ENCODE results near the gene SHISAL1. TPM values are rescaled to one million over a fixed set of nuclear protein-coding genes. Genes with fewer than 3 reads are reported as not detected.
"Not testable (repeated sequence)": the region's sequence is repeated elsewhere in the genome, so short reads cannot be mapped to it uniquely, and the experiment has no call there.

Gene SHISAL1
- total RNA-seq, 4 donors from 2014 or later: 0.17 to 0.89 (median 0.22) TPM

DNA sequence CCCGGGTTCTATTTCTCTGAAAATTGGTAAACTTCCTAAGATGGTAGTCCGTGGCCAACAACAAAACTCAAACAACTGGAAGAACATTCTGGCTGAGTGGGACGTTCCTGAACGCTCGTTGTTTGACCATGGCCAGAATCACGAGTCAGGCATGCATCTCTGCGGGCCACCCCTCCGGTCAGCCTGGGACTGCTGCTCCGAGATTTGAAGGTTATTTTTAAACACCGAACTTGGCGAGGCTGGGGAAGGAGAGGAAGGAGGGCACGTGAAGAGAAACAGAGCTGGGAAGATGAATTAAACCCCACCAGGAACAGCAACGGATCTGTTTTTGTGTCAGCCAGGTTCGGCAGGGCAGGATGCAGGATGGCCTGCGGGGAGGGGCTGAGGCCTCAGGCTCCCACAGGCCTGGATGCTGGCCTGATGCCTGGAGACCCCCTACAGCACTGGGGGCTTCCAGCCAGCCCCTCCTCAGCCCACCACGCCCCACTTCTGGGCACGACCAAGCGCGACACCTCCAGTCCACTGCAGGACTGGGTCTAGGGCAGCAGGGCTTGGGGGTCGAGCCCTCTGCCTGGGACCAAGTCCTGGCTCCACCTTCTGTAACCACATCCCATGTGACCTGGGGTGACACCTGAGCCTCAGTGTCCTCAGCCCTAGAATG is 5.1 kb downstream of the SHISAL1 start:
- no peaks in the 10 kb centered on the region for H3K36me3 ChIP-seq
- DNase-seq (ENCODE audit: low spot score in 2 of 2): no peak
- no peak overlapping the region for H3K4me3 ChIP-seq
- H3K9me3 ChIP-seq: no peaks in the 10 kb centered on the region
- no peak for TF ChIP-seq EP300 (IDR thresholded peaks at IDR 0.05)
- no peak for TF ChIP-seq POLR2AphosphoS5 (IDR thresholded peaks at IDR 0.05)
- TF ChIP-seq POLR2A (IDR thresholded peaks at IDR 0.05): no peak
- TF ChIP-seq, protein P1, sequence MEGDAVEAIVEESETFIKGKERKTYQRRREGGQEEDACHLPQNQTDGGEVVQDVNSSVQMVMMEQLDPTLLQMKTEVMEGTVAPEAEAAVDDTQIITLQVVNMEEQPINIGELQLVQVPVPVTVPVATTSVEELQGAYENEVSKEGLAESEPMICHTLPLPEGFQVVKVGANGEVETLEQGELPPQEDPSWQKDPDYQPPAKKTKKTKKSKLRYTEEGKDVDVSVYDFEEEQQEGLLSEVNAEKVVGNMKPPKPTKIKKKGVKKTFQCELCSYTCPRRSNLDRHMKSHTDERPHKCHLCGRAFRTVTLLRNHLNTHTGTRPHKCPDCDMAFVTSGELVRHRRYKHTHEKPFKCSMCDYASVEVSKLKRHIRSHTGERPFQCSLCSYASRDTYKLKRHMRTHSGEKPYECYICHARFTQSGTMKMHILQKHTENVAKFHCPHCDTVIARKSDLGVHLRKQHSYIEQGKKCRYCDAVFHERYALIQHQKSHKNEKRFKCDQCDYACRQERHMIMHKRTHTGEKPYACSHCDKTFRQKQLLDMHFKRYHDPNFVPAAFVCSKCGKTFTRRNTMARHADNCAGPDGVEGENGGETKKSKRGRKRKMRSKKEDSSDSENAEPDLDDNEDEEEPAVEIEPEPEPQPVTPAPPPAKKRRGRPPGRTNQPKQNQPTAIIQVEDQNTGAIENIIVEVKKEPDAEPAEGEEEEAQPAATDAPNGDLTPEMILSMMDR (IDR thresholded peaks at IDR 0.05): no peak
- no peak overlapping the region for H3K27ac ChIP-seq
- peaks cover 35% of the 10 kb centered on the region for H3K4me1 ChIP-seq
- no peaks in the 10 kb centered on the region for H3K27me3 ChIP-seq
- 64% methylated on average over 15 of the region's 20 CpGs for WGBS

DNA sequence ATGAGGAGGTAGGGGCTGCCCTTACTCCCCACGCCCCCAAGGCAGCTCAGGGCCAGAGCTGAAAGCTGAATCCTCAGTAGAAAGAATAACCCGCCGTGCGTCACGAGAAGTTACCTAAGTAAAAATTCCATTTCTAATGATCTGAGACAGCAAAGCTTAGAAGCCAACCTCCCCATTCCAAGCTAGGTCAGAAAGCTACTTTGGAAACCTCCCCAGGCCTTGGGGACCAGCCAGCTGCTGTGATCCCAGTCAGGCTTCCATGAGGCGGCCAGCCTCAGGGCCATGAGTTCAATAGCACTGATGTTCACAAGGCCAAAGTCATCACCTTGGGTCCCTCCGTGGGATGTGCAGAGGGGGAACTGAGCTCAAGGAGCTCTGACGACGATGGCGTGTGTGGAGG is 6.9 kb downstream of the SHISAL1 start:
- TF ChIP-seq EP300 (IDR thresholded peaks at IDR 0.05) (no peak), POLR2AphosphoS5 (IDR thresholded peaks at IDR 0.05) (no peak), POLR2A (IDR thresholded peaks at IDR 0.05) (no peak)
- TF ChIP-seq, protein P1 (IDR thresholded peaks at IDR 0.05): no peak
- Histone ChIP-seq H3K9me3 (no peaks in the 10 kb centered on the region), H3K4me1 (peaks cover 24% of the 10 kb centered on the region), H3K36me3 (no peaks in the 10 kb centered on the region), H3K4me3 (no peak overlapping the region), H3K27me3 (peaks cover 3% of the 10 kb centered on the region), H3K27ac (no peak overlapping the region)
- 76% methylated on average over 9 of the region's 10 CpGs for WGBS
- DNase-seq (ENCODE audit: low spot score in 2 of 2): no peak

DNA sequence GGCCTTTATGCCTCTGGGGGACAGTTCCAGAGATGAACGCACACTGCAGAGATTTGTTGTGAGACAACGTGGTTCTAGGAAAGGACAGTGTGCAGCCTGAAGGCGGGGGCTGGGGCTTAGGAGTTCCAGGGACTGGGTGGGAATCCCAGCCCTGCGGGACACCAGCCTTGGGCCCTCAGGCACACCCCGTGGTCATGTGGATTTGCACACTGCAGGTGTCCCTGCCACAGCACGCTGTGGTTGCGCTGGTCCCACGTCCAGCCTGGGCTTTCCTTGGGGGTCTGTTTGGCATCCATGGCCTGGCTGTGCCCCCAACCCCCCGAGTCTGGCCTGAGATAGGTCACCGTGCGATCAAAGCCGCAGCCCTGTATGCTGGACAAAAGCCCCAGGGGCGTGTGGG is 7.3 kb downstream of the SHISAL1 start:
- DNase-seq (ENCODE audit: low spot score in 2 of 2): no peak
- Histone ChIP-seq H3K36me3 (no peaks in the 10 kb centered on the region), H3K27me3 (peaks cover 7% of the 10 kb centered on the region), H3K27ac (no peak overlapping the region), H3K4me3 (no peak overlapping the region), H3K4me1 (peaks cover 22% of the 10 kb centered on the region), H3K9me3 (no peaks in the 10 kb centered on the region)
- WGBS: 58% methylated on average over 4 of the region's 13 CpGs
- TF ChIP-seq, protein P1 (IDR thresholded peaks at IDR 0.05): no peak
- TF ChIP-seq POLR2AphosphoS5 (IDR thresholded peaks at IDR 0.05) (no peak), EP300 (IDR thresholded peaks at IDR 0.05) (no peak), POLR2A (IDR thresholded peaks at IDR 0.05) (no peak)

DNA sequence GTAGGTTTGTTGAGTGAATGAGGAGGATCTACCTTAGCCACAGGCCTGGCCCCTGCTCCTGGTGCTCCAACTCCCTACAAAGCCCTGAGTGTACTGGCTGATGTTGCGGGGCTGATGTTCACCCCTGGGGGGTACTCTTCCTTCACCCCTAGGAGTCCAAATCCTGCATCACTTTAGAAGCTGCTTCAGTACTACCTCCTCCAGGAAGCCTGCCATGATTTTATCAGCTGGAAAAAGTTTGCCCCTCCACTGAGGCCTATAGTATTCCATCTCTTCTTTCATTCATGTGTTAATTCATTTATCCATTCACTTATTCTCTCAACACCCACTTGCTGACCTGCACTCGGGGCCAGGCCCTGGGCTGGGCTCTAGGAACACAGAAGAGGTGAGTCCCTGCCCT is 7.8 kb downstream of the SHISAL1 start:
- Histone ChIP-seq H3K9me3 (no peaks in the 10 kb centered on the region), H3K4me1 (peaks cover 19% of the 10 kb centered on the region), H3K4me3 (no peak overlapping the region), H3K36me3 (no peaks in the 10 kb centered on the region), H3K27ac (no peak overlapping the region), H3K27me3 (peaks cover 12% of the 10 kb centered on the region)
- no peak for DNase-seq (ENCODE audit: low spot score in 2 of 2)
- 97% methylated on average over 2 of the region's 2 CpGs for WGBS
- TF ChIP-seq, protein P1 (IDR thresholded peaks at IDR 0.05): no peak
- TF ChIP-seq EP300 (IDR thresholded peaks at IDR 0.05): no peak
- no peak for TF ChIP-seq POLR2A (IDR thresholded peaks at IDR 0.05)
- no peak for TF ChIP-seq POLR2AphosphoS5 (IDR thresholded peaks at IDR 0.05)

DNA sequence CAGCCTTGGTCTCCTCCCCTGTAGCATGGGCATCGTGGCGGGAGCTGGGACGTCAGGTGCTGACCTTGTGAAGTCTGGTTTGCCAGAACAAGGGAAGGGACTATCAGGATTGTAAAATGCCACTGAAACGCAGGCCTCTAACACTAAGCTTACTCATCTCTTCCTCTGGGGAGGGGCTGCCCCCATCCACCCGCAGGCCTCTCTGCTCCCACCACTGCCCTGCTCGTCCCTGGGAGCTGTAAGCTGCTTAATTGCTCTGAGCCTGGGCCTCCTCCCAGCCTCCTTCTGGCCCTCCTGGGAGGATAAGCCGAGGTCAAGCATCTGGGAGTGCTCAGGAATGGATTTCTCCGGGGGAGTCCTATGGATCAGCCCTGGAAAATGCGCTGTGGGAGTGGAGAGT is 8.4 kb downstream of the SHISAL1 start:
- TF ChIP-seq, protein P1 (IDR thresholded peaks at IDR 0.05): no peak
- TF ChIP-seq POLR2AphosphoS5 (IDR thresholded peaks at IDR 0.05): no peak
- no peak for TF ChIP-seq EP300 (IDR thresholded peaks at IDR 0.05)
- no peak for TF ChIP-seq POLR2A (IDR thresholded peaks at IDR 0.05)
- H3K4me3 ChIP-seq: no peak overlapping the region
- H3K4me1 ChIP-seq: peaks cover 13% of the 10 kb centered on the region
- peaks cover 12% of the 10 kb centered on the region for H3K27me3 ChIP-seq
- no peak for DNase-seq (ENCODE audit: low spot score in 2 of 2)
- WGBS: 43% methylated on average over 7 of the region's 9 CpGs
- no peaks in the 10 kb centered on the region for H3K9me3 ChIP-seq
- H3K27ac ChIP-seq: no peak overlapping the region
- no peaks in the 10 kb centered on the region for H3K36me3 ChIP-seq

DNA sequence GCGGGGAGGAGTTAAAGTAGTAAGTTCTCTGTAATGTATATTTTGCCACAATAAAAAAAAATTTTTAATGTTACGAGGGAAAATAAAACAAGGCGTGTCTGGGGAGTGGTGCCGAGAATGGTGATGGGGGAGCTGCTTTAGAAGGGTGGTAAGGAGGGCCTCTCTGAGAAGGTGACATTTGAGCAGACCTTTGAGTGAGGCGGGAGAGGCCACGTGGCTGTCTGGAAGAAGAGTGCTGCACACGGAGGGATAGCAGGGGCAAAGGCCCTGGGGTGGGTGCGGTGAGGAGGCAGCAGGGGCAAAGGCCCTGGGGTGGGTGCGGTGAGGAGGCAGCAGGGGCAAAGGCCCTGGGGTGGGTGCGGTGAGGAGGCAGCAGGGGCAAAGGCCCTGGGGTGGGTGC is 10.4 kb downstream of the SHISAL1 start:
- DNase-seq (ENCODE audit: low spot score in 2 of 2): not testable (repeated sequence)
- 86% methylated on average over 8 of the region's 10 CpGs for WGBS

More for the DNA sequence above, 10.4 kb downstream of the SHISAL1 start:
- not testable (repeated sequence) for H3K9me3 ChIP-seq, H3K4me1 ChIP-seq, H3K27ac ChIP-seq, H3K4me3 ChIP-seq, H3K36me3 ChIP-seq
- H3K27me3 ChIP-seq: peaks cover 12% of the 10 kb centered on the region
